GM18498 (cell line): Measurements from ENCODE around the gene SNAPC4.
"Not testable (repeated sequence)": the region's sequence is repeated elsewhere in the genome, so short reads cannot be mapped to it uniquely, and the experiment has no call there.

Experiments used
- ATAC-seq: cut with Tn5 transposase; IDR thresholded peaks from one replicate; pipeline ENCODE4 v1.9.1; 2021; ENCODE audit warnings: mild to moderate bottlenecking, moderate library complexity; ENCODE audit not compliant: unreplicated experiment

SNAPC4 gene

GRCh38 chr9:136359774-136360718, 39.9 kb downstream of the SNAPC4 start:
- ATAC-seq = no peak

GRCh38 chr9:136358888-136359287, 41.1 kb downstream of the SNAPC4 start:
- ATAC-seq = no peak

GRCh38 chr9:136358016-136358415, 42.0 kb downstream of the SNAPC4 start:
- no peak for ATAC-seq

- ATAC-seq = no peak
Measured at GRCh38 chr9:136357202-136357725, 42.7 kb downstream of the SNAPC4 start.

- no peak for ATAC-seq
Measured at GRCh38 chr9:136355616-136356557, 44.1 kb downstream of the SNAPC4 start.

- ATAC-seq = no peak
Measured at GRCh38 chr9:136354592-136355085, 45.3 kb downstream of the SNAPC4 start.

GRCh38 chr9:136353757-136354488, 46.0 kb downstream of the SNAPC4 start:
- no peak for ATAC-seq

GRCh38 chr9:136353088-136353487, 46.9 kb downstream of the SNAPC4 start:
- ATAC-seq = no peak

- ATAC-seq = no peak
Measured at GRCh38 chr9:136352682-136353081, 47.3 kb downstream of the SNAPC4 start.

GRCh38 chr9:136351868-136352267, 48.1 kb downstream of the SNAPC4 start:
- ATAC-seq = not testable (repeated sequence)

GRCh38 chr9:136351252-136351800, 48.6 kb downstream of the SNAPC4 start:
- no peak for ATAC-seq
